Gastroesophageal sphincter (tissue), 4 donors: ENCODE results near the gene PEX11B. TPM values are rescaled to one million over a fixed set of nuclear protein-coding genes. Genes with fewer than 3 reads are reported as not detected.
"Not testable (repeated sequence)": the region's sequence is repeated elsewhere in the genome, so short reads cannot be mapped to it uniquely, and the experiment has no call there.

Experiments used
- ATAC-seq: fragments of 150-250 bp; one replicate; pipeline ENCODE4 v1.9.1; 2016; ENCODE audit warnings: mild to moderate bottlenecking, moderate library complexity
- H3K27ac ChIP-seq, 4 donors: fragments of 200-600 bp; sonication (generic) in 3 of 4; 1 replicate in 3 of 4; 2 replicates in 1 of 4; pipeline ENCODE4 v1.5.1; 2016 to 2019
- H3K27me3 ChIP-seq: fragments of 200-600 bp; sonication (generic); one replicate; pipeline ENCODE4 v1.5.1; 2019
- H3K36me3 ChIP-seq, 2 donors: fragments of 200-600 bp; sonication (generic); one replicate each; pipeline ENCODE4 v1.5.1; 2019; ENCODE audit warnings: control low read depth in 1 of 2
- H3K4me1 ChIP-seq, 3 donors: fragments of 200-600 bp; sonication (generic); 1 replicate in 2 of 3; 2 replicates in 1 of 3; pipeline ENCODE4 v1.5.1; 2016 to 2019; ENCODE audit warnings: control low read depth in 2 of 3
- H3K4me3 ChIP-seq, 2 donors: fragments of 200-600 bp; sonication (generic); one replicate each; pipeline ENCODE4 v1.5.1; 2019; ENCODE audit warnings: mild to moderate bottlenecking in 1 of 2, moderate library complexity in 1 of 2
- H3K9me3 ChIP-seq, 3 donors: fragments of 200-600 bp; sonication (generic); one replicate each; pipeline ENCODE4 v1.5.1; 2017 to 2019; ENCODE audit warnings: control low read depth in 2 of 3
- EP300 ChIP-seq: sonication (generic); formaldehyde crosslinking; IDR thresholded peaks from one replicate; pipeline ENCODE4 v1.6.1; 2017; ENCODE audit warnings: antibody characterized with exemption, mild to moderate bottlenecking
- POLR2A ChIP-seq, 2 donors: fragments of 450-650 bp; IDR thresholded peaks; one replicate each; pipeline ENCODE4 v1.6.1; 2017; ENCODE audit warnings: antibody characterized with exemption in 2 of 2, mild to moderate bottlenecking in 2 of 2, moderate library complexity in 1 of 2
- POLR2AphosphoS5 ChIP-seq: sonication (generic); formaldehyde crosslinking; IDR thresholded peaks from one replicate; pipeline ENCODE4 v1.6.1; 2017; ENCODE audit warnings: antibody characterized with exemption
- WGBS, 2 donors: methylation state at CpG; one replicate each; pipeline ENCODE4 v1.1.5; 2018; ENCODE audit warnings: low coverage in 1 of 2; 5-methylcytosine and 5-hydroxymethylcytosine counted together
- total RNA-seq, 4 donors: library from RNA; depleted of rRNA; stranded (reverse); fragments of >200 nt; gene quantifications; one replicate each; pipeline ENCODE4 v1.1.0, GENCODE V29; 2016
- TF ChIP-seq, protein P1 (sequence below), 4 experiments: fragments of 200-600 bp in 2 of 4; fragments of 450-650 bp in 2 of 4; sonication (generic) in 1 of 4; IDR thresholded peaks; one replicate each; pipeline ENCODE4 v1.5.1; 2017 to 2019; ENCODE audit warnings: antibody characterized with exemption in 4 of 4, mild to moderate bottlenecking in 2 of 4, moderate library complexity in 2 of 4

Gene PEX11B
- total RNA-seq, 4 donors from 2014 or later: 22.1 to 29.1 (median 28.1) TPM

DNA sequence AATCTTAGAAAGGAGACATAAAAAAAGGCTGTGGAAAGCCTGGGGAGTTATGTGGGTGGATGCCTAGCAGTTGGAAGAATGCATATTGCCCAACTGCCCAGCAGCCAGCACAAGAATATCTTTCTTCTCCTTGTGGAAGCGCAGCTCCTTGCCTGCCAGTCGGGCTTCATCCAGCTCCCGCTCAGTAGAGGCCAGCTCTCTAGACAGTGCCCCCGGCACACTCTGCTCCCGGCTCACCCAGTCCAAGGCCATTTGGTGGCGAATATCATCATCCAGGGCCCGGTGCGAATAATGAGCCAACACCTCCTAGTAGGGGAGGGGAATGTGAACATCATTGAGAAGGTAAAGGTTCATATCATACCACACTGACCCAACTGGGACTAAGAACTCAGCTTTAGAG is 17.7 kb upstream of the PEX11B start:
- TF ChIP-seq EP300 (no peak), POLR2A (IDR thresholded peaks at IDR 0.05) (no peak), POLR2AphosphoS5 (no peak)
- TF ChIP-seq, protein P1, sequence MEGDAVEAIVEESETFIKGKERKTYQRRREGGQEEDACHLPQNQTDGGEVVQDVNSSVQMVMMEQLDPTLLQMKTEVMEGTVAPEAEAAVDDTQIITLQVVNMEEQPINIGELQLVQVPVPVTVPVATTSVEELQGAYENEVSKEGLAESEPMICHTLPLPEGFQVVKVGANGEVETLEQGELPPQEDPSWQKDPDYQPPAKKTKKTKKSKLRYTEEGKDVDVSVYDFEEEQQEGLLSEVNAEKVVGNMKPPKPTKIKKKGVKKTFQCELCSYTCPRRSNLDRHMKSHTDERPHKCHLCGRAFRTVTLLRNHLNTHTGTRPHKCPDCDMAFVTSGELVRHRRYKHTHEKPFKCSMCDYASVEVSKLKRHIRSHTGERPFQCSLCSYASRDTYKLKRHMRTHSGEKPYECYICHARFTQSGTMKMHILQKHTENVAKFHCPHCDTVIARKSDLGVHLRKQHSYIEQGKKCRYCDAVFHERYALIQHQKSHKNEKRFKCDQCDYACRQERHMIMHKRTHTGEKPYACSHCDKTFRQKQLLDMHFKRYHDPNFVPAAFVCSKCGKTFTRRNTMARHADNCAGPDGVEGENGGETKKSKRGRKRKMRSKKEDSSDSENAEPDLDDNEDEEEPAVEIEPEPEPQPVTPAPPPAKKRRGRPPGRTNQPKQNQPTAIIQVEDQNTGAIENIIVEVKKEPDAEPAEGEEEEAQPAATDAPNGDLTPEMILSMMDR (IDR thresholded peaks at IDR 0.05): no peak
- ATAC-seq: no peak
- Histone ChIP-seq H3K4me1 (no peaks in the 10 kb centered on the region), H3K27me3 (no peaks in the 10 kb centered on the region), H3K27ac (no peak overlapping the region), H3K36me3 (peaks cover 0 to 92% of the 10 kb centered on the region in 2 donors), H3K9me3 (no peaks in the 10 kb centered on the region), H3K4me3 (no peak overlapping the region)
- WGBS, 2 donors: 70% methylated on average over 4 of the region's 8 CpGs; no CpG with 5 or more reads in 1 of the 2 donors

DNA sequence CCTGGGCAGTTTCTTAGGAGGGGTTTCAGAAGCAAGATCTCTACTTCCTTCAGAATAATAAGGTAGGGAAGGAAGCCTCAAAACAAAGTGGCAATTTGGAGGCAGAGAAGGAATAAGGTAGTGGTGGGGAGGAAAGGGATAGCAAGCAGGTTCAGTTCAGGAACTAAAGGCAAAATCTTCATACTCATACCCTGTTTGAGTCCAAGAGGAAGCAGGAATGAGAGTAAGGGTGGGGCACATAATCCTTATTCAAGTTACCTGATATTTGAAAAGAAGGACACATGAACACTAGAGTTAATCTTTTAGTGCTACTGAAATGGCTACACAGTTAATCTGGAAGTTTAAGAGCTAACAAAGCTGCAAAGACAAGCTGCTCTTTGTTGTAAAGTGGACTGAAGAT is 17.2 kb upstream of the PEX11B start:
- Histone ChIP-seq H3K9me3 (no peaks in the 10 kb centered on the region), H3K27me3 (no peaks in the 10 kb centered on the region), H3K27ac (no peak overlapping the region), H3K36me3 (peaks cover 0 to 91% of the 10 kb centered on the region in 2 donors), H3K4me1 (no peaks in the 10 kb centered on the region), H3K4me3 (no peak overlapping the region)
- no peak for ATAC-seq
- TF ChIP-seq POLR2A (IDR thresholded peaks at IDR 0.05) (no peak), POLR2AphosphoS5 (no peak), EP300 (no peak)
- TF ChIP-seq, protein P1 (IDR thresholded peaks at IDR 0.05): no peak

DNA sequence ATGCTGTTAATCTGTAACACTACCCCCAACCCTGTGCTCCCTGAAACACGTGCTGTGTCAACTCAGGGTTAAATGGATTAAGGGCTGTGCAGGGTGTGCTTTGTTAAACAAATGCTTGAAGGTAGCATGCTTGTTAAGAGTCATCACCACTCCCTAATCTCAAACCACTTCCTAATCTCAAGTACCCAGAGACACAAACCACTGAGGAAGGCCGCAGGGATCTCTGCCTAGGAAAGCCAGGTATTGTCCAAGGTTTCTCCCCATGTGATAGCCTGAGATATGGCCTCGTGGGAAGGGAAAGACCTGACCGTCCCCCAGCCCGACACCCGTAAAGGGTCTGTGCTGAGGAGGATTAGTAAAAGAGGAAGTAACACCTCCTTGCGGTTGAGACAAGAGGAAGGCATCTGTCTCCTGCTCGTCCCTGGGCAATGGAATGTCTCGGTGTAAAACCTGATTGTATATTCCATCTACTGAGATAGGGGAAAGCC is 14.0 kb upstream of the PEX11B start:
- not testable (repeated sequence) for H3K27me3 ChIP-seq, H3K9me3 ChIP-seq, ATAC-seq, H3K27ac ChIP-seq, H3K4me3 ChIP-seq
- peaks cover 0 to 11% (median 0%) of the 10 kb centered on the region in 3 donors for H3K4me1 ChIP-seq
- peaks cover 0 to 70% of the 10 kb centered on the region in 2 donors for H3K36me3 ChIP-seq
- 34% methylated on average over 4 of the region's 9 CpGs; no CpG with 5 or more reads in 1 of the 2 donors for WGBS, 2 donors

DNA sequence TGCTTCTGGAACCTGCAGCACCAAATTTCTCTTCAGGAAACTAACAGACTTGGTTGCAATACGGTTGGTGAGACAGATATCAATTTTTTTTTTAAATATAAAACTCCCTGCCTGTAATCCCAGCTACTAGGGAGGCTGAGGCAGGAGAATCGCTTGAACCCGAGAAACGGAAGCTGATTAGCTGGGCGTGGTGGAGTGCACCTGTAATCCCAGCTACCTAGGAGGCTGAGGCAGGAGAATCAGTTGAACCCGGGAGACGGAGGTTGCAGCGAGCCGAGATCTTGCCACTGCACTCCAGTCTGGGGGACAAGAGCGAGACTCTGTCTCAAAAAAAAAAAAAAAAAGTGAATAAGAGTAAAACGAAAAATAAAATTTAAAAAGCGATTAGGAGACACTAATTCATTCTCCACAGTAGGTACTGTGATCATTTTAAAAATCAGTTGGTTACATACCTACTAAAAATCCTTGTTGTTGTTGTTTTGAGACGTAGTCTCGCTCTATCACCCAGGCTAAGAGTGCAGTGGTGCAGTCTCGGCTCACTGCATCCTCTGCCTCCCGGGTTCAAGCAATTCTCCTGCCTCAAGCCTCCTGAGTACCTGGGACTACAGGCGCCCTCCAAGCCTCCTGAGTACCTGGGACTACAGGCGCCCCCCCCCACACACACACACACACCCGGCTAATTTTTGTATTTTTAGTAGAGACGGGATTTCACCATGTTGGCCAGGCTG is 9.6 kb upstream of the PEX11B start:
- no peak for ATAC-seq
- TF ChIP-seq, protein P1 (IDR thresholded peaks at IDR 0.05): no peak
- TF ChIP-seq POLR2A (IDR thresholded peaks at IDR 0.05): no peak
- no peak for TF ChIP-seq POLR2AphosphoS5
- no peak for TF ChIP-seq EP300
- Histone ChIP-seq H3K36me3 (peaks cover 0 to 47% of the 10 kb centered on the region in 2 donors), H3K27me3 (no peaks in the 10 kb centered on the region), H3K9me3 (no peaks in the 10 kb centered on the region), H3K4me3 (peak overlapping the region; percentile 64 to 77), H3K27ac (peak overlapping the region; percentile 88 to 98 (median 90)), H3K4me1 (peaks cover 3 to 24% (median 8%) of the 10 kb centered on the region in 3 donors)
- 72 to 75% methylated on average over 7 to 13 of the region's 20 CpGs for WGBS, 2 donors

DNA sequence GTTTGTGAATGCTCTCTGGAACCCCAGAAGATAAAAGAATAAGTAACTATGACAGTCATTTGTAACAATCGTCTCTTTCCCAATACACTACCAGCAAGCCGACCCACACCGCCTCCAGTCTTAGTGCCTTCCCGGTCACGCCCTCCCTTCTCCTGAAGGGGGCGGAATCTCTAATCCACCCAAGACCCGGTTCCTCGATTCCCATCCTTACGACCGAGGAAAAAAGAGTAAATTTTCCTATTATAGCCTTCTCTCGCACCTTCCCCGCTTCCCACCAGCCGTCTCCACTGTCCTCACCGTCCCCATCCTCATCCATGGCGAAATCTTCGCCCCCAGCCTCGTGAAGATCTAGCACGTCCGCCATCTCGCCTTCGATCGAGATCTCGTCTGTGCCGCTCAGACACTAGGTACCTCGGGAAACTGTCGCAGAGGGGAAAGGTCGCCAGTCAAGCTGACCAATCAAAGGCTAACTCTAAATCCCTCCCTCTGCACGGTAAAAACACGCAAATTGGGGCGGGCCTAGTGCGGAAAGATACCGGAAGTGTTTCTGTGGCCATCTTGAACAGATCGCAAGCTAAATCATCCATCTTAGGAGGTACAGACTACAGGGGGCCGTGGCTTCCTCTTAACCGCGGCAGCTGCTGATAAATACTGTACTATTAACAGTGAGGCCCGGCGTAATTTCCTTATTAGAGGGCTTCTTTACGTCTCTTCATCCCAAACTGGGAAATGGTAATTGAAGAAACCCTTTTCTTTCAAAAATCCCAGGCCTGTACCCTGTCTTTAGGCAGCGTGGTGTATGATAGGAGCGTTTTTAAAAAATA is 8.8 kb upstream of the PEX11B start, which contains the start of gene RBM8A:
RBM8A (minus strand) TSS at position 422 of the 824 bp plus-strand sequence; CDS start at position 364, 58 bp downstream.
- peak; percentile 95 for TF ChIP-seq POLR2A (IDR thresholded peaks at IDR 0.05)
- no peak for TF ChIP-seq EP300
- TF ChIP-seq, protein P1 (IDR thresholded peaks at IDR 0.05): peak; percentile 39 to 78 (median 64)
- peak; percentile 99 for TF ChIP-seq POLR2AphosphoS5
- Histone ChIP-seq H3K4me3 (peak within 1 kb of the TSS; percentile 64 to 77), H3K4me1 (peaks cover 3 to 24% (median 8%) of the 10 kb centered on the region in 3 donors), H3K27me3 (no peaks in the 10 kb centered on the region), H3K9me3 (no peaks in the 10 kb centered on the region), H3K27ac (peak within 1 kb of the TSS; percentile 88 to 98 (median 90)), H3K36me3 (peaks cover 0 to 45% of the 10 kb centered on the region in 2 donors)
- 0 to 1% methylated on average over 32 to 37 of the region's 41 CpGs for WGBS, 2 donors
- ATAC-seq: peak; percentile 100
